Neuronal stem cell (in vitro differentiated cells): ENCODE data around the gene AP3M1.
"Not testable (repeated sequence)": the region's sequence is repeated elsewhere in the genome, so short reads cannot be mapped to it uniquely, and the experiment has no call there.

Source experiments
- DNase-seq: peaks from one replicate; pipeline ENCODE4 v3.0.0-alpha.2; 2013; ENCODE audit warnings: low spot score
- H2AFZ ChIP-seq: one replicate; pipeline ENCODE4 v1.6.1; 2013; ENCODE audit warnings: mild to moderate bottlenecking, low read length, inconsistent platforms
- H2AK5ac ChIP-seq: 2 replicates; pipeline ENCODE4 v1.6.1; 2013; ENCODE audit warnings: low read depth, mild to moderate bottlenecking, inconsistent platforms, low read length, moderate library complexity, mixed read lengths
- H2BK120ac ChIP-seq: 2 replicates; pipeline ENCODE4 v1.6.1; 2013; ENCODE audit warnings: low read depth, mild to moderate bottlenecking, inconsistent platforms, low read length, moderate library complexity, mixed read lengths
- H2BK12ac ChIP-seq: one replicate; pipeline ENCODE4 v1.6.1; 2013; ENCODE audit warnings: low read length, inconsistent platforms
- H2BK15ac ChIP-seq: 2 replicates; pipeline ENCODE4 v1.6.1; 2013; ENCODE audit warnings: mild to moderate bottlenecking, low read length, inconsistent platforms, mixed read lengths
- H2BK5ac ChIP-seq: one replicate; pipeline ENCODE4 v1.6.1; 2013; ENCODE audit warnings: inconsistent platforms, mild to moderate bottlenecking, low read length, moderate library complexity
- H3K14ac ChIP-seq: one replicate; pipeline ENCODE4 v1.6.1; 2013; ENCODE audit warnings: low read length, inconsistent platforms
- H3K18ac ChIP-seq: 2 replicates; pipeline ENCODE4 v1.6.1; 2013; ENCODE audit warnings: low read length, inconsistent platforms
- H3K23ac ChIP-seq: 2 replicates; pipeline ENCODE4 v1.6.1; 2013; ENCODE audit warnings: low read depth, mild to moderate bottlenecking, mixed read lengths, low read length, inconsistent platforms; ENCODE audit not compliant: poor library complexity
- H3K27ac ChIP-seq: replicated peaks from 3 replicates; pipeline ENCODE4 v1.5.1; 2013; ENCODE audit warnings: low read length, inconsistent platforms
- H3K27me3 ChIP-seq, 3 experiments: 2 replicates each; pipeline ENCODE4 v1.6.1; 2013; ENCODE audit warnings: low read length in 3 of 3, mild to moderate bottlenecking in 2 of 3, inconsistent platforms in 1 of 3, low read depth in 1 of 3, mixed read lengths in 1 of 3, moderate library complexity in 1 of 3; ENCODE audit not compliant: control insufficient read depth in 3 of 3, insufficient read depth in 3 of 3
- H3K36me3 ChIP-seq, 2 donors: replicated peaks in 1 of 2; 2 replicates each; pipeline ENCODE4 v1.6.1; 2013; ENCODE audit warnings: low read length in 2 of 2; ENCODE audit not compliant: control insufficient read depth in 2 of 2, insufficient read depth in 2 of 2
- H3K4ac ChIP-seq: 2 replicates; pipeline ENCODE4 v1.6.1; 2013; ENCODE audit warnings: inconsistent platforms, mild to moderate bottlenecking, low read length, moderate library complexity
- H3K4me1 ChIP-seq, 2 donors: 1 replicate in 1 of 2; 2 replicates in 1 of 2; pipeline ENCODE4 v1.6.1; 2013; ENCODE audit warnings: low read length in 2 of 2, low read depth in 1 of 2; ENCODE audit not compliant: control insufficient read depth in 2 of 2, insufficient read depth in 1 of 2
- H3K4me2 ChIP-seq: one replicate; pipeline ENCODE4 v1.6.1; 2013; ENCODE audit warnings: mild to moderate bottlenecking, low read length, inconsistent platforms; ENCODE audit not compliant: insufficient read depth, poor library complexity, severe bottlenecking
- H3K4me3 ChIP-seq, 2 donors: 2 replicates each; pipeline ENCODE4 v1.5.1; 2013; ENCODE audit warnings: low read length in 2 of 2, mild to moderate bottlenecking in 2 of 2, inconsistent platforms in 1 of 2, moderate library complexity in 1 of 2
- H3K79me1 ChIP-seq: one replicate; pipeline ENCODE4 v1.6.1; 2013; ENCODE audit warnings: low read depth, mild to moderate bottlenecking, inconsistent platforms, low read length, moderate library complexity
- H3K9ac ChIP-seq: one replicate; pipeline ENCODE4 v1.6.1; 2013; ENCODE audit warnings: mild to moderate bottlenecking, low read depth, low read length, inconsistent platforms; ENCODE audit not compliant: poor library complexity
- H3K9me3 ChIP-seq, 2 donors: replicated peaks in 1 of 2; 2 replicates each; pipeline versions ENCODE3 to v1.6.1; 2013; ENCODE audit warnings: low read length in 2 of 2, mild to moderate bottlenecking in 2 of 2, inconsistent platforms in 1 of 2, low read depth in 1 of 2, mixed read lengths in 1 of 2, moderate library complexity in 1 of 2; ENCODE audit not compliant: control insufficient read depth in 2 of 2, insufficient read depth in 1 of 2
- H4K8ac ChIP-seq: one replicate; pipeline ENCODE4 v1.6.1; 2013; ENCODE audit warnings: low read depth, mild to moderate bottlenecking, inconsistent platforms, low read length, moderate library complexity
- H4K91ac ChIP-seq: one replicate; pipeline ENCODE4 v1.6.1; 2013; ENCODE audit warnings: low read length, low read depth, mild to moderate bottlenecking, inconsistent platforms; ENCODE audit not compliant: poor library complexity
- WGBS, 2 donors: extraction: QIAGEN DNeasy Blood & Tissue Kit; methylation state at CpG; one replicate each; pipeline ENCODE4 v1.1.7; 2013; ENCODE audit warnings: missing lambda C conversion rate in 2 of 2, mixed read lengths in 1 of 2; ENCODE audit not compliant: insufficient read length in 2 of 2, insufficient replicate concordance in 1 of 2; ENCODE audit errors: extremely low coverage in 2 of 2; 5-methylcytosine and 5-hydroxymethylcytosine counted together

The AP3M1 gene

GRCh38 chr10:74145133-74145532, 5.5 kb downstream of the AP3M1 start:
- Histone ChIP-seq H3K4ac (no peak overlapping the region), H3K9me3 (no peaks in the 10 kb centered on the region), H4K91ac (no peak overlapping the region), H2BK12ac (no peak overlapping the region), H3K9ac (no peak overlapping the region), H3K27me3 (no peaks in the 10 kb centered on the region), H2AK5ac (no peak overlapping the region), H3K18ac (no peak overlapping the region), H2AFZ (no peak overlapping the region), H3K4me3 (no peak overlapping the region), H3K14ac (no peak overlapping the region), H2BK15ac (no peak overlapping the region), H2BK5ac (no peak overlapping the region), H4K8ac (no peak overlapping the region), H3K4me2 (no peak overlapping the region), H3K4me1 (peaks cover 0 to 2% of the 10 kb centered on the region in 2 donors), H2BK120ac (no peak overlapping the region), H3K23ac (no peak overlapping the region), H3K79me1 (no peaks in the 10 kb centered on the region), H3K27ac (no peak overlapping the region), H3K36me3 (peaks cover 0 to 39% of the 10 kb centered on the region in 2 donors)
- no peak for DNase-seq
- WGBS, 2 donors, result no CpG with 5 or more reads among the region's 2 CpGs

GRCh38 chr10:74140553-74140952, 10.1 kb downstream of the AP3M1 start:
- Histone ChIP-seq H2BK12ac (no peak overlapping the region), H2BK15ac (no peak overlapping the region), H3K4me2 (no peak overlapping the region), H3K27me3 (no peaks in the 10 kb centered on the region), H2AK5ac (no peak overlapping the region), H2BK5ac (no peak overlapping the region), H3K9ac (no peak overlapping the region), H3K23ac (no peak overlapping the region), H3K9me3 (no peaks in the 10 kb centered on the region), H3K18ac (no peak overlapping the region), H3K36me3 (peaks cover 9 to 56% of the 10 kb centered on the region in 2 donors), H2BK120ac (no peak overlapping the region), H2AFZ (no peak overlapping the region), H3K14ac (no peak overlapping the region), H3K4me1 (no peaks in the 10 kb centered on the region), H3K4ac (no peak overlapping the region), H3K4me3 (no peak overlapping the region), H4K91ac (no peak overlapping the region), H3K79me1 (no peaks in the 10 kb centered on the region), H4K8ac (no peak overlapping the region), H3K27ac (no peak overlapping the region)
- no CpG with 5 or more reads among the region's 2 CpGs for WGBS, 2 donors
- DNase-seq, result no peak

GRCh38 chr10:74139981-74140380, 10.6 kb downstream of the AP3M1 start:
- Histone ChIP-seq H2BK5ac (no peak overlapping the region), H3K18ac (no peak overlapping the region), H3K79me1 (no peaks in the 10 kb centered on the region), H2BK15ac (no peak overlapping the region), H2AK5ac (no peak overlapping the region), H3K27ac (no peak overlapping the region), H3K27me3 (no peaks in the 10 kb centered on the region), H3K9ac (no peak overlapping the region), H2BK12ac (no peak overlapping the region), H3K4ac (no peak overlapping the region), H3K36me3 (peaks cover 9 to 56% of the 10 kb centered on the region in 2 donors), H3K4me1 (no peaks in the 10 kb centered on the region), H3K4me3 (no peak overlapping the region), H3K23ac (no peak overlapping the region), H4K91ac (no peak overlapping the region), H4K8ac (no peak overlapping the region), H2AFZ (no peak overlapping the region), H3K9me3 (no peaks in the 10 kb centered on the region), H3K14ac (no peak overlapping the region), H2BK120ac (no peak overlapping the region), H3K4me2 (no peak overlapping the region)
- no CpG with 5 or more reads among the region's 18 CpGs for WGBS, 2 donors
- no peak for DNase-seq

- not testable (repeated sequence) for H3K27me3 ChIP-seq, DNase-seq, H3K23ac ChIP-seq, H3K4me3 ChIP-seq, H3K14ac ChIP-seq, H2BK5ac ChIP-seq, H2BK15ac ChIP-seq, H2AFZ ChIP-seq, H3K18ac ChIP-seq, H4K91ac ChIP-seq, H3K4ac ChIP-seq, H2BK12ac ChIP-seq, H3K4me1 ChIP-seq, H3K9ac ChIP-seq, H4K8ac ChIP-seq, H3K27ac ChIP-seq, H2BK120ac ChIP-seq, H3K79me1 ChIP-seq, H3K4me2 ChIP-seq, H2AK5ac ChIP-seq, H3K9me3 ChIP-seq
- whole genome bisulfite sequencing, 2 donors, result no CpG with 5 or more reads among the region's 5 CpGs
- peaks cover 12 to 68% of the 10 kb centered on the region in 2 donors for H3K36me3 ChIP-seq
Observed at GRCh38 chr10:74138596-74138995, 12.0 kb downstream of the AP3M1 start.
